Measurements from ENCODE around the gene ANGPTL4. TPM values are rescaled to one million over a fixed set of nuclear protein-coding genes. Genes with fewer than 3 reads are reported as not detected.
"Not testable (repeated sequence)": the region's sequence is repeated elsewhere in the genome, so short reads cannot be mapped to it uniquely, and the experiment has no call there.

ANGPTL4 gene
- total and polyA plus RNA-seq, 9 of the 15 experiments (the other 6 are each of a cell fraction or from before 2014, with no cell fraction given), result 0.05 to 0.77 (median 0.22) TPM; not detected in 4

DNA sequence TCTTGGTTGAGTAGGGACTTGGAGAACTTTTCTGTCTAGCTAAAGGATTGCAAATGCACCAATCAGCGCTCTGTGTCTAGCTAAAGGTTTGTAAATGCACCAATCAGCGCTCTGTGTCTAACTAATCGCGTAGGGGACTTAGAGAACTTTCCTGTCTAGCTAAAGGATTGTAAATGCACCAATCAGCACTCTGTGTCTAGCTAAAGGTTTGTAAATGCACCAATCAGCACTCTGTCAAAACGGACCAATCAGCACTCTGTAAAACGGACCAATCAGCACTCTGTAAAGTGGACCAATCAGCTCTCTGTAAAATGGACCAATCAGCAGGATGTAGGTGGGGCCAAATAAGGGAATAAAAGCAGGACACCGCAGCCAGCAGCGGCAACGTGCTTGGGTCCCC is 22.5 kb downstream of the ANGPTL4 start:
- H3K9ac ChIP-seq (ENCODE audit: insufficient read depth in 1 of 2, low read depth in 2 of 2, low read length in 2 of 2); FAIRE-seq; H4K20me1 ChIP-seq (replicated peaks; ENCODE audit: control insufficient read depth, insufficient read depth, low read length); CTCF ChIA-PET (ENCODE audit: low intra/inter-chr PET ratio); H2AFZ ChIP-seq (ENCODE audit: low read depth, low read length); BruUV-seq (replicated peaks); H3K27me3 ChIP-seq (ENCODE audit: control insufficient read depth in 2 of 2, insufficient read depth in 2 of 2, low read length in 2 of 2); intact Hi-C loops (cut with micrococcal nuclease); H3K36me3 ChIP-seq (ENCODE audit: control insufficient read depth, insufficient read depth, low read length); H3K27ac ChIP-seq (ENCODE audit: extremely low read depth, low read depth, low read length); H3K9me3 ChIP-seq (replicated peaks; ENCODE audit: control insufficient read depth, insufficient read depth, low read depth, low read length); in situ Hi-C loops (cut with MboI); ATAC-seq; H3K9me1 ChIP-seq (ENCODE audit: control insufficient read depth, insufficient read depth, low read length); DNase-seq (ENCODE audit: extremely low read depth in 1 of 4, low spot score in 3 of 4); H3K4me2 ChIP-seq (ENCODE audit: insufficient read depth, low read length); H3K4me3 ChIP-seq: not testable (repeated sequence)
- 64% methylated on average over 7 of the region's 9 CpGs for WGBS (ENCODE audit: insufficient coverage, low coverage, missing lambda C conversion rate)
- peak; percentile 74 for TF ChIP-seq ASH1L (IDR thresholded peaks at IDR 0.05; ENCODE audit: borderline replicate concordance, low read depth, partially characterized antibody)
- TF ChIP-seq CC2D1A (IDR thresholded peaks at IDR 0.05), result peak; percentile 46; the same call in 1 of the 2 replicates
- TF ChIP-seq C11orf30 (IDR thresholded peaks at IDR 0.05; ENCODE audit: low read depth), result peak; percentile 65
- peak; percentile 64 for TF ChIP-seq NFYB (IDR thresholded peaks at IDR 0.05; ENCODE audit: extremely low read depth, insufficient read length)
- TF ChIP-seq, protein P1, sequence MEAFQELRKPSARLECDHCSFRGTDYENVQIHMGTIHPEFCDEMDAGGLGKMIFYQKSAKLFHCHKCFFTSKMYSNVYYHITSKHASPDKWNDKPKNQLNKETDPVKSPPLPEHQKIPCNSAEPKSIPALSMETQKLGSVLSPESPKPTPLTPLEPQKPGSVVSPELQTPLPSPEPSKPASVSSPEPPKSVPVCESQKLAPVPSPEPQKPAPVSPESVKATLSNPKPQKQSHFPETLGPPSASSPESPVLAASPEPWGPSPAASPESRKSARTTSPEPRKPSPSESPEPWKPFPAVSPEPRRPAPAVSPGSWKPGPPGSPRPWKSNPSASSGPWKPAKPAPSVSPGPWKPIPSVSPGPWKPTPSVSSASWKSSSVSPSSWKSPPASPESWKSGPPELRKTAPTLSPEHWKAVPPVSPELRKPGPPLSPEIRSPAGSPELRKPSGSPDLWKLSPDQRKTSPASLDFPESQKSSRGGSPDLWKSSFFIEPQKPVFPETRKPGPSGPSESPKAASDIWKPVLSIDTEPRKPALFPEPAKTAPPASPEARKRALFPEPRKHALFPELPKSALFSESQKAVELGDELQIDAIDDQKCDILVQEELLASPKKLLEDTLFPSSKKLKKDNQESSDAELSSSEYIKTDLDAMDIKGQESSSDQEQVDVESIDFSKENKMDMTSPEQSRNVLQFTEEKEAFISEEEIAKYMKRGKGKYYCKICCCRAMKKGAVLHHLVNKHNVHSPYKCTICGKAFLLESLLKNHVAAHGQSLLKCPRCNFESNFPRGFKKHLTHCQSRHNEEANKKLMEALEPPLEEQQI (IDR thresholded peaks at IDR 0.05), result peak; percentile 53; the same call in 1 of the 2 replicates
- TF ChIP-seq RBM25 (IDR thresholded peaks at IDR 0.05; ENCODE audit: low read depth, low read length, severe bottlenecking), result peak; percentile 16
- TF ChIP-seq MAFG (tag; conservative IDR thresholded peaks at IDR 0.05), result 0 out of 2 replicates have a peak, but pooled peaks have one; percentile 34
- peak; percentile 86 for TF ChIP-seq ZNF316 (IDR thresholded peaks at IDR 0.05)
- POLR2A ChIA-PET, result interaction anchor here (0.7 to 1.3 kb wide), 4 partner anchors 15 to 53 kb away, joined by 3 to 4 read pairs (median 4); no protein-coding TSS in a partner anchor
- peaks cover 14% of the 10 kb centered on the region for H3K79me2 ChIP-seq (ENCODE audit: control insufficient read depth, insufficient read depth, low read length)
- H3K4me1 ChIP-seq (replicated peaks in 1 of 2; ENCODE audit: control insufficient read depth in 2 of 2, insufficient read depth in 2 of 2, low read length in 2 of 2), result peaks cover 12 to 17% of the 10 kb centered on the region in 2 experiments; a peak in 4 of 5 replicates
